ENCODE data around the gene UVSSA.

Gene UVSSA

DNA sequence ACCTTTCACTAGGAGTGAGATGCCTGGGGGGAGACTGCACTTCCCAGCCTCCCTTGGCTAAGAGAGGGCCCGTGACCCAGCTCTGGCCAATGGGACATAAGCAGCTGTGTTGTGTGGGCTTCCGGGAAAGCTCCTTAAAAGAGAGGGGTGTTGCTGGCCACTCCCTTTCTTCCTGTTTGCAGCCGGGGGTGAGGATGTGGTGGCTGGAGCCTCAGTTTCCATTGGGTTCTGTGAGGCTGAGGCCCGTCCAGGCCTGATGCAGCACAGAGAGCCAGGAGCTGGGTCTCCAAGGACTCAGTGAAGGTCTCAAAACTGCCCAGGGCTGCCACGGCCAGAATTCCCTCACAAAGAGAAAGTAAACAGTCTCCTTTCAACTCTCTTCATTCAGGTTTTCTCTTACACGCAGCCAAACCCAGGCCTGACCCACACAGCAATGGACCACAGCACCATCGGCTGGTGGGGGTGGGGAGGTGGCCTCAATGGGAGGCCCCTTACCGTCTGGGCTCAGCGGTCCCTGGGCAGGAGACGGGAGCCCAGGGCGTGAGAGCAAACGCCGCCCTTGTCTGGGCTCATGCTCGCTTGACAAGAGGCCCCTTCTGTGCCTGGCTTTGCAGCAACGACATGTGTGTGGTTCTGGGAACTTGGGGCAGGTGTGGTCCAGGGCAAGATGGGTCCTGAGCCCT, 52.6 kb downstream of the UVSSA start:
- no peak for DNase-seq

DNA sequence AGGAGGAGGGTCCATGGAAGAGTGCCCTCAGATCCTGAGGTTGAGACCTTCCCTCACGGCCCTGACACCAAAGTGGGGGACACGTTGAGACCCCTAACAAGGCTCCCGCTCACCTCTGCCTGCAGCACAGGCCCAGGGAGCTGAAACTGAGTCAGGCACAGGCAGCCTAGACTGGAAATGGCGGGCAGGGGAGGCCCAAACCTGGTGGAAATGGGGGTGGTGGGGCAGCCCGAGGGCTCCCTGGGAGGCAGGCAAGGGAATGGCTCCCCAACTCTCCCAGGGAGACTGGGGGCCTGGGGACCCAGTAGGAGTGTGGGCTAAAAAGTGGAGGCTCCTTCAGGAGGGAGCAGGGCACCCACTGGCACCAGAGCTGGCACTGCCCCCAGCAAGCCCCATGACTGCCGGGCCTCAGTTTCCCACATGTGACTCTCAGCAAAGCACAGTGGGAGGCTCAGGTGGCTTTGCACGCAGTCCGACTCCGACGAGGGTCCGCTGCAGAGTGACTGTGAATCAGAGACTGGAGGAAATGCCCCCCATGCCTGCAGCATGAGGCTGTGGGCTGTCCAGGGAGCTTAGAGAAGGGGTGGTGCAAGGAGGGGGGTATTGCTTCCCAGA, 53.3 kb downstream of the UVSSA start:
- DNase-seq = no peak

DNA sequence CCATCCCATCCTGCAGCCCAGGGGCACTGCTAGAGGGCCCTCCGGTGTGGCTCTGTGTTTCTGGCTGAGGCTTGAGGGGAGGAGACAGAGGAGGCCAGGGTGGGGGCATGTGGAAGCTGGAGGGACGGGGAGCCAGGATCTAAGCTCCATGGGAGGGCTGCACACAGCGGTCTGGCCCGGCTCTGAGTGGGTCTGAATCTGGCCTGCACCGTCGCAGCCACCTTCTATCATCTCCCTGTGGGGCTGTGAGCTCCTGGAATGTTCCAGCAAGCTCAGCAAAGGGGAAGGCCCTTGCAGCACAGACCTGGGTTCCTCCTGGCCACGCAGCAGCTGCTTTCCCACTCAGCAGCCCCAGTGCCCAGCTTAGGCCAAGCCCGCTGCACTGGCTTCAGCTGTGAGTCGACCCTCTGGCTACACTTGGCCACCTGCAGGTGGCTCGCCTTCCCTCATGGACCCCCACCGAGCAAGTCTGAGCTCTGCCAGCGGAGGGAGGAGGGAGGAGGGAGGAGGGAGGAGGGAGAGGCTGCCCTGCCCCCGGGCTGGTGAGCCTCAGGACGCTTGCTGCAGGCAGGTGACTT, 53.9 kb downstream of the UVSSA start:
- no peak for DNase-seq

DNA sequence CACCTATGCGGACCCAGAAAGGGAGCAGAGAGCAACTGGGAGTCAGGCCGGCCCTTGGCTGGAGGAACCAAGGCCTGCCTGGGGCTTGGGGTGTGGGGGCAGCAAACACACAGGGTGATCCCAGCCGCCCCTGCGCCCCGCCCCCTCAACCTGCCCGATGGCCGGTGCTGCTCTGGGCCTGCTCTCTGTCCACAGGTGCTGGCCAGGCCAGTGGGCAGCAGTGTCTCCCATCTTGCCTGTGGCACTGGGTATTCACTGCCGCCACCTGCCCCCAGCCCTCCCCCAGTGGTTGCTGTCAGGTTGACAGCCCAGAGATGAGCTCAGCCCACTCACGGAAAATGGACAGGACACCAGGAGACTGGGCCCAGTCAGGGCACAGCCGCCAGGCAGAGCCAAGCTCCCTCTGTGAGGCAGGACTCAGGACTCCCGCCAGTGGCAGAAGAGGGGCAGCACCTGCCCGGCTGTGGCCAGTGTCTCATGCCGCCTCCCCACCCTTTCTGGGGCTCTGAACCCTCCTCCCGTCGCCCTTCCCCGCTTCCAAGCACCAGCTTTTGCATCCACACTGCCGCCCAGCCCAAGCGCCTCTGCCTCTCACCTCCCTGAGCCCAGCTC, 54.5 kb downstream of the UVSSA start:
- DNase-seq = no peak

DNA sequence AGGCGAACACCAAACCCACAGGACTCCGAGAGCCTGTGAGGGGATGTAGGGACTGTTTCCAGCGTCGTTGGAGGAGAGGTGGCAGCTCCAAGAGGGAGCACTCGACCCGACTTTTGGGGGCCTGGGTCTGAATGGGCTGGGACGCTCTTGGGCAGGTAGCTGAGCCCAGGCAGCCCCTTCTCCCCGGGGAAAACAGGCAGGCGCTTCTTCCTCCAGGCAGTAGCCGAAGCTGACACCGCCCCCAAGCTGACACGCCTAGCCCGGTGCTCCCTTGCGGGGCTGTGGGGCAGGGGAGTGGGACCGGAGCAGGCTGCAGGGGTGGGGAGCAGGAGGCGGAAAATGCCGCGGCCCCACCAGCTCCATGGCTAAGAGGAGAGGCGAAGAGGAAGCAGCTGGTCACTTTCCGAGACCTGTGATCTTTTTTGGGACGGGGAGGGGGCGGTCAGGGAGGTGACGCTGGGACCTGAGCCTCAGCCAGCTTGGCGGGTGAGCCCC, 55.1 kb downstream of the UVSSA start:
- no peak for DNase-seq

DNA sequence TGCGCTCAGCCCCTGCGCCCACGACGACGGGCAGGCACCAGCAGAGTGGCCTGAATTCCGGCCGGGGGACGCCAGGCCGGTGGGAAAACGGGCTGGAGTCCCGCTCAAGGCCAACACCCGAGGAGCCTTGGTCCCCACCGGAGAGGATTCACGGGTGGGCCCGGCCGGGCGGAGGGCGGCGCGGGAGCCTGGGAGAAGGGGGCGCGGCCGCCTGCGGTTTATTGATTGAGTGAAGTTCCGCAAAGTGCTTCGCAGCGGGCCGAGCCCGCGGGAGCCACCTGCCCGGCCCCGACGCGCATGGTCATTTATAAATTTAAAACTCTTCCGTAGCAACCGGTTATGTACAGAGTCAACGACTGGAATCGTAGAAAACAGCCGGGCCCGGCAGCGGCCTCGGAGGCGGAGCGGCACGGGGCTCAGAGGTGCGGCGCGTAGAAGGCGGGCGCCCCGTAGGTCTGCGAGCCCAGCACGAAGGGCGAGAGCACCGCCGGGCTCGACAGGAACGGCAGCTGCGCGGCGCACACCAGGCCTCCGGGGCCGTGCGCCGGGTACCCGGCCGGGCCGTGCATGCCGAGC, 55.6 kb downstream of the UVSSA start:
- no peak for DNase-seq

DNA sequence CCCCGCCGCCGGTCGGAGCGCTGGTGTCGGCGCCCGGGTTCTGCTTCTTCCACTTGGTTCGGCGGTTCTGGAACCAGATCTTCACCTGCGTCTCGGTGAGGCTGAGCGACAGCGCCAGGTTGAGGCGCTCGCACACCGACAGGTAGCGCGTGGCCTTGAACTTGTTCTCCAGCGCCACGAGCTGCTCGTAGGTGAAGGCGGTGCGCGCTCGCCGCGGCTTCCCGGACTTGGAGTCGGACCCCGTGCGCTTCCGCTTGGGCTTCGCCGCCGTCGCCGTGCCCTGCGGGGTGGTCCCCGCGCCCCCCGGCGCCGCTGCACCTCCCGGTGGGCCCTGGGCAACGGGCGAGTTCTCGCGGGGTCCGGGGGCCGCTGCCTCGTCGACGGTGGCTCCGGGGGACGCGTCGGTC, 56.2 kb downstream of the UVSSA start:
- DNase-seq = no peak

DNA sequence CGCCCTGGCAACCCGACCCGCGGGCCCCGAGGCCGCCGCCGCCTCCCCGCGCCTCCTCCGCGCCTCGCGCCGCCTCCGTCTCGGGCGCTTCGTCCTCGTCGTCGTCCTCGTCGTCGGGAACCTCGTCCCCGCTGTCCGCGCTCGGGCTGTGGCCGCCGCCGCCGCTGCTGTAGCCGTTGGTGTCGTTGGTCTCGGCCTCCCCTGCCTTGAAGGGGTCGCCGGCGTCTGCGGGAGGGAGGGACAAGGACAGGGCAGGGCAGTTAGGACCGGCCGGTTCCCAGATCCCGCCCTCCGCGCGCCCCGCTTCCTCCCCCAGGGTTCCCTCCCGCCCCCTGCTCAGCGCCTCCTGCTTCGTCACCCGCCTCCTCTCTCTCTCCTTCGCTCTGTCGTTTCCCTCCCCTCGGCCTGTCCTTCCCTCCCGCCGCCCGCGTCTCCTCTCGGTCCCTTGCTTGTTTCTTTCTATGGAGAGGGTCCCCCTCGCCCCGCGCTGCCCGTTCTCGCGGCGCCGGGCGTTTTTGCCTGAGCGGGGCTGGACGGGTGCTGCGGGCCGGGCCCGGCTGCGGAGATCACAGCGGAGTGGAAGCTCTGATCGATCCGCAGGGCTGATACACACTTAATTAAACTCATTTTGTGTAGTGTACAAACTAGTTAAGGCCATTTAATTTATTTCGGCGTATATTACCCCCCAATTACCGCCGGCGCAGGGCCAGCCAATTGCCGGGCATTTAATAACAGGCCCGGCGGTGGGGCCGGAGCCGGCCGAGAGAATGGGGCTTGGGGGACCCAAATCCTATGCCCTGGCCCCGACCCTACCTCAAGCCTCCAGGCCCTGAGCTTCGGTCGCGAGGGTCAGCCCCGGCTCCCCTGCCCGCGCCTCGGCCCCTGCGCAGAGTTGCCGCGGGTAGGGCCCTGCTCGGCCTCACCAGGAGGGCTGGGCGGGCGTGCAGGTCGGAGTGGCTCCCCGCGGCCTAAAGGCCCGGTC, 56.9 kb downstream of the UVSSA start:
- no peak for DNase-seq

DNA sequence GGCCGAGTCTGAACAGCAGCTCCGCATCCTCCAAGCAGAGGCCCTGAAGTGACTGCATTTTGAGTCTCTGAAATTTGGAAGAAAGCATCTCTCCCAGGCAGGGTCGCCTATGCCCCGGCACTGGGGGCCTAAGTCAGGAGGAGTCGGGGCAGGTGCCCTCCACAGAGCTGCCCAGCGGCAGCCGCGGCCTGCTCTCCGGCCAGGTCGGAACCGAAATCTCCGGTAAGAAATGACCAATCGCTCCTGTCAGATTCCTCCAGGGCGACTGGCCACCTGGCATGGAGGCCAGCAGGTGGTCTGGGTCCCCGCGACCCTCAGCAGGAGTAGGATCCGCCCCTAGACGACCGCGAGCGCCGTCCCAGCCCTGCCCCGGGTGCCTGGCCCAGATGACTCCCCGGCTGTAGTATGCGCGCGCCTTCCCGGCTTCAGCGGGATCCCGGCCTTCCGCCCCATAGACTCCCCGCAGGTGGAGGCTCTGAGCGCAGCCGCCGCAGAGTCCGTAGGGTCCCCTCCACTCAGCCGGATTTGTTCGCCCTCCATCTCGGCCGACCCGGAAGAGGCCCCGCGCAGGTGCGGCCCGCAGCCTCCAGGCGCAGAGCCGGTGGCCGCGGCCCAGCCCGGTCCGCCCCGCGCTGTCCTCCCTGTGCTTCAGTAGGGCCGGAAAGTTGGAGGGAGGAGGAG, 57.7 kb downstream of the UVSSA start:
- DNase-seq = no peak

DNA sequence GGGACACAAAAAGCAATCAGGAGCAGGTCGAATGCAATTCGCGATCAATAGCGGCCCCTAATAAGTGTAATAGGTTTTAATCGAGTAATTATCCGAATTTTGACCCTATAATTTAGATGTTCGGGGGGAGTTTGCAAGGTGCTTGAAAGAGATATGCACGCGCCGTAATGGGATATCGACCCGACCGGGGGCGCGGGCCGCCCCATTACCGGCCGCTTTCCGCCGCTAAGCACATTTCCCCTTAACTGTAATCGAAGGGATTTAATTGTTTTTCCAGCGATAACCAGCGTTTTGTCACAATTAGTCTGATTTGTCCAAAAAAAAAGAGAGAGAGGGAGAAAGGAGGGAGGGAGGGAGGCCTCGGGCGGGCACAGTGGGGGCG, 58.2 kb downstream of the UVSSA start:
- DNase-seq = no peak

DNA sequence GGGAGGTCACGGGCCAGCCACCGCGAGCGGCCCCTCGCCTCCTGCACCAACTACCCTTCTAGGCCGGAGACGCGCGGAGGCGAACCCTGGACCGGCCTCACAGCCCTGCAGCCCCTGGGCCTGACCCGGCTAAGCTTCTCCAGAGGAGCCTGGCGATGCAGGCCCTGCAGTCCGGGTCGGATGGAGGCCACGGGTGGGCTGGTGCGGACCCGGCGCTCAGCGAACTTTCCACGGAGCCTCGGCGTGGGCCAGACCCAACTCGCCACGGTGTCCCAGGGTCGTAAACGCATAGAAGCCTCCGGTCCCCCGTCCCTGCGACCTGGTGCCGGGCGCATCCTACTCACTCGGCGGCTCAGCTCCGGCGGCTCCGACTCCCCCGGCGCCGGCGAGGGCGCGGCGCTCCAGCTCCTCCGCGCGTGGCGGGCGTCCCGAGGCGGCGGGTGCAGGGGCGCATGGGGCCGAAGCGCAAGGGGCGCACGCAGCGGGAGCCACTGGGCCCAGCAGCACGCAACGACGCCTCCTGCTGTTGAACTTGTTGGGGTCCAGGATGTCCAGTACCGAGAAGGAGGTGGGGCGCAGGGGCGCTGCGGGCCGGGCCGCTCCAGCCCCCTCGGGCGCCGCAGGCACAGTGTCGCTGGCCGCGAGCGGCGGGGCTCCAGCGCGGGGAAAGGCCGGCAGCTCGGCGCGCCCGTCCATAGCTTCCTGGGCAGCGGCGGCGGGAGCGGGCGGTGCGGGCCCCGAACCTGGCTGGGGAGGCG, 58.8 kb downstream of the UVSSA start:
- DNase-seq = no peak

DNA sequence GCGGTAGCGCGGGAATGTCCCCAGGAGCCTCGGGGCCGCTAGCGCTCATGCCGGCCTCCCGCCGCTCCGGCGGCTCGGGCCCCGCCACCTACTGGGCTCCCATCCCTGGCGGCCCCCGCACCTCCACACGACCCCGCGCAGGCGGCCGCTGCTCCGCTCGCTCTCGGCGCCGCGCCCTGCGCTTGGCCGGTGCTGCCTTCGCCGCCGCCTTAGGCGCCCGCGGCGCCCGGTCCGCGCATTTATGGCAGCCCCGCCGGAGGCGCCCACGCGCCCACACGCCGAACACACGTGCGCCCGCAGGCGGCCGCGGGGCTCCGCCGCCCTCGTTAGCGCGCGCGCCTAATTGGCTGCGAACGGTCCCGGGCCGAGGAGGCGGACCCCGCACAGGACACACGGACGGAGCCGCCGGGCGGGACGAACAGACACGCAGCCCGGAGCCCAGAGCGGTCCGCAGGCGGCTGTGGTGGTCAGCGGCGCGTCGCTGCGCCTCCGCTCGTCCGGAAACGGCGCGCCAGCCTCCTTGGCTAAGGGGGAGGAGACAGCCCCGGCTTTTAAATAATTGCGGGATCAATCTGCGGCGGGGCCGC, 59.5 kb downstream of the UVSSA start, which contains the start of gene NKX1-1:
Gene NKX1-1 (minus strand): TSS at position 49 of the 587 bp plus-strand sequence. CDS start 0 bp downstream, at position 49.
- DNase-seq = no peak

DNA sequence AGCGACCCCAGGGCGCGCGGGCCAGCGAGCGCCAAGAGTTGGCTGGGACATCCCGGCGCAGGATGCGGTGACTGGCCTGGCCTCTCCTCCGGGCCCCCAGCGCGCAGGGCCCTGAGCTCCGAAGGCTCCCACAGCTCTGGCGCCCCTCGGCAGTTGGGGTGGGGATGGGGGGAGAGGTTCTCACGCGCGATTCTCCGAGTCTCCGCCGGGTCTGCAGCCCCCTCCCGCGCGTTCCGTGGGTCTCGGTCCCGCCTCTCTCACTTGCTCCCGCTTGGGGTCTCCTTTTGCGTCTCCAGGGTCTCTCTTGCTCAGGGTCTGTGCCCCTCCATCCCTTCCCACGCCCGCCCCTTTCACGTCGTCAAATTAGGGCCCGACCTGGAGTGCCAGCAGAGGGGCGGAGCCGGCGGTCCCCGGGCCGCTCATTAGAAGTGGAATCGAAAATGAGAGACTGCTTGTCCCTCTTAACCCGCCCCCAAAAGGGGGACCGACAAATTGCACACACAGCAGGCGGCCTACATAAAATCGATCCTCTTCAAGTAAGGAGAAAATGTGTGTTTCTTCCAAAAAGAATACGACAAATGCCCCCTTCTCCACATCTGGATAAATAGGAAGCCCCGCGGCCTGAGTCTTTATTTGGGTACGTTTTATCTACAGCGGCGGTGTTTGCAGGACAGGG, 60.1 kb downstream of the UVSSA start:
- DNase-seq = no peak

DNA sequence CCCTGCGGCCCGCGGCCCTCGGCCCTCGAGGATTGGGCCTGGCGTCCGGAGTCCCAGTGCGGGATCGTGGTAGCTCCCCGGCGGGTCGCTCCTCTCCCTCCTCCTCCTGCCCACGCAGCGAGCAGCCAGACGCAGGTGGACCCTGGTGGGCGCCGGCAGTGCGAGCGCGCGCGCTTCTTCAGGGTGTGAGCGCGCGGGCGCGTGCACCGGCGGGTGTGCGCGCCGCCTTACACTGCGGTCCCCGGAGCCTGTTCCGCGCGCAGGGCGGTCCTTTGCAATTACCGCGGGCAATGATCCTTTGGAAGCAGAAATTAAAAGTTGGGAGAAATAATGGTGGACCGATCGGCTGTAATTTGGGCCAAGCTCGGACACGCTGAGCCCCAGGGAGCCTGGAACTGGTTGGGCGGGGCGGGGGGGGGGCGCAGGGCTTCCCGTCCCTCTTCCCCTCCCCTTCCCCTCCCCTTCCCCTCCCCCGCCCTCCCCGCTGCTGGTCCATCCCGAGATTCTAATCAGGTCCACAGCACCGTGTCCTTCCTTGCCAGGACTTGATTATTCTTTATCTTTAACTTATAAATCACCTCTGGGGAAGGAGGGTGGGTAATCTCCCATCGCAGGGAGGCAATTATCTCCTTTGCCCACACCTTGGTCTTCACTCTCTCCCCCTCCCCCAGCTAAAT, 60.8 kb downstream of the UVSSA start:
- no peak for DNase-seq

DNA sequence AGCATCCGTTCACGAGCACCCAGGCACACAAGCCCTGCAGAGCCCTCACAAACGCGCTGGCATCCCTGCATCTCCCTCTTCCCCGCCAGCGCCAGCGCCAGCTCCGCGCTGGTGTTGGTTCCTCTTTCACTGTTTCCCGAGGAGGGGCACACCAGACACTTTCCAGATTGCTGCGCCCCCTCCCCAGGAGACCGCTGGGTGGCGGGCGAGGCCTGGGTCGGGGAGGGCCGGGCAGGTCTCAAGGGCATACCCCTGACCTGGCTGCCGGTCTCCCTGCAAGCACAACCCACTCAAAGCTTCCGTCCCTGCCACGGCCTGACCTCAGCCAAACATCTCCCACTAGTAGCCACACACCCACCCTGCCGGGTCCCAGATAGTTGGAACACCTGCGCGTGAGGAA, 61.4 kb downstream of the UVSSA start:
- no peak for DNase-seq

DNA sequence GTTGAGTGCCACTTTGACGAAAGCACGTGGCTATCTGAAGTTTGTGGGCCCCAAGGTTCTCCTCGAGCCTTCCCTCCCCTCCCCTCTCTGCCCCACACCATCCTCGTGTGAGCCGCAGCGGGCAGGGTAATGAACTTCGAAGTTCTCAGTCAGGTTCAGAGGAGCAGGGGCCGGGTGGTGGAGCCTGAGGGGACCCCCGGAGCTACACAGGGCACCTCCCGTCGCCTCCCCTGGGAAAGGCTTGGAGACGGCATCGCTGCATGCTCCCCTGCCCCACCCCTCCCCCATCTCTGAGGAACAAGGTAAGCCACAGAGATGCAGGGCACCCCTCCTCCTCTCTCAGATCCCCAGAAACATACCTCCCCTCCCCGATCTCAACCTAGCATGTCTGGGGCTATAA, 62.1 kb downstream of the UVSSA start:
- no peak for DNase-seq

DNA sequence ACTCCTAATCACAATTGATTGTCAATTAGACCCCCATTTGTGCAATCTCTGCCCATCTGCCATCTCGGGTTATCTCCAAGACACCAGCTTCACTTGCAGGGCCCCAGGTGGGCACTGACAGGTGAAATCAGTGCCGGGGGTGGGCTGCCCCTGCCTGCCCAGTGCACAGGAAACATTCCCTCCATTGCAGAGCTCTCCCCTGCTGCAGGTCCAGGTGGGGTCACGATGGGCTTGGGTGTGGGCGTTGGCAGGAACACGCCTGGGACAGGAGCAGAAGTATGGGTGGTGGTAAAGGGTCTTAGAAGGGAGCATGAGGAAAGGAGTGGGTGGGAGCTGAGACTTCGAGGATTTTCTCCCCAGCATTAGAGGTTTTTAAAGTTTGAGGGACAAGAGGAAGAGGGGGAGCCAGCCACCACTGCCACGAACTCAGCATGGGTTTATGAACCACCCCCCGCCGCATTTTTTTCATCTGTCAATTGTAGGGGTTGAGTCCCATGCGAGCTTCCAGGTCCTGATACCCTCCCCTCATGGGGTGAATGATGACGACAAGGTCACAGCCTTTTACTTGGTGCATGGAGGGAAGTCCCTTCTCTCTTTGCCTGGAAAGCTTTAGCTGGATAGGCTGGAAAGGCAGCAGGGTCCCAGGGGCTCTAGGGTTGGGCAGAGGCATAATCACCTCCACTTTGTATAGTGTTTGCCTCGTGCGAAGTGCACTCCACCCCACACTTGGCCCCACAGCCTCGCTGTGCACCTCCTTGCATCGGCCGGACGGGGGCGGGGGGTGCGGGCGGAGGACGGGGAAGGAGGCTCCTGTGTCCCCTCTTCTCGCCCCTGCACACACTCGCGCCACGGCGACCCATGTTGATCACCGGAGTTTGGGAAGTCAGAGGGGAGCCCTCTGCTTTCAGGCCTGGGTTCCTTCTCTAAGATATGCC, 62.8 kb downstream of the UVSSA start:
- DNase-seq = no peak

All from NCI-H1436 treated with DMSO at 0.1 percent for 48 hours (cell line).